ENCODE data around the gene DOK6.

DOK6 gene

GRCh38 chr18:69894467-69894866 is 493.8 kb downstream of the DOK6 start:
- H3K9me3 ChIP-seq (ENCODE audit: insufficient read depth, low read depth, low read length): no peaks in the 10 kb centered on the region
- WGBS (ENCODE audit: extremely low coverage, insufficient coverage, insufficient read length): no CpG with 5 or more reads among the region's 2 CpGs
- H3K9ac ChIP-seq (ENCODE audit: low read length): no peak overlapping the region
- no peak overlapping the region for H3K27ac ChIP-seq (ENCODE audit: low read depth, low read length)
- no peak overlapping the region for H3K18ac ChIP-seq (ENCODE audit: low read length)
- H3K23ac ChIP-seq (ENCODE audit: low read length): no peak overlapping the region
- H3K36me3 ChIP-seq (ENCODE audit: control insufficient read depth in 1 of 2, insufficient read depth in 2 of 2, low read length in 2 of 2): no peaks in the 10 kb centered on the region
- H3K4ac ChIP-seq (ENCODE audit: low read depth, low read length): no peak overlapping the region
- H3K4me1 ChIP-seq (ENCODE audit: control insufficient read depth in 1 of 2, insufficient read depth in 2 of 2, low read length in 2 of 2): no peaks in the 10 kb centered on the region
- no peaks in the 10 kb centered on the region for H3K79me2 ChIP-seq (ENCODE audit: control insufficient read depth, insufficient read depth, low read length, poor library complexity)
- no peak overlapping the region for H3K14ac ChIP-seq (ENCODE audit: low read length)
- no peak overlapping the region for H3K4me2 ChIP-seq (ENCODE audit: low read length)
- H4K12ac ChIP-seq (ENCODE audit: low read depth, low read length): no peak overlapping the region
- no peak overlapping the region for H4K91ac ChIP-seq (ENCODE audit: low read depth, low read length)
- H2BK12ac ChIP-seq (ENCODE audit: low read length): no peak overlapping the region
- no peak overlapping the region for H2BK120ac ChIP-seq (ENCODE audit: insufficient read depth, low read length, poor library complexity)
- H3K4me3 ChIP-seq (ENCODE audit: low read depth, low read length): no peak overlapping the region
- no peak overlapping the region for H2BK5ac ChIP-seq (ENCODE audit: low read depth, low read length, poor library complexity)
- no peak overlapping the region for H2AK5ac ChIP-seq (ENCODE audit: low read length)
- no peak overlapping the region for H4K8ac ChIP-seq (ENCODE audit: low read depth, low read length)
- no peaks in the 10 kb centered on the region for H3K79me1 ChIP-seq (ENCODE audit: low read length)
- H2AFZ ChIP-seq (ENCODE audit: insufficient read depth, low read length, poor library complexity): no peak overlapping the region
- DNase-seq: no peak
- no peaks in the 10 kb centered on the region for H3K27me3 ChIP-seq (ENCODE audit: insufficient read depth, low read length)

GRCh38 chr18:69895066-69896047 is 494.7 kb downstream of the DOK6 start:
- H3K14ac ChIP-seq (ENCODE audit: low read length): no peak overlapping the region
- H3K4ac ChIP-seq (ENCODE audit: low read depth, low read length): no peak overlapping the region
- no peak overlapping the region for H2BK12ac ChIP-seq (ENCODE audit: low read length)
- no peak overlapping the region for H4K91ac ChIP-seq (ENCODE audit: low read depth, low read length)
- H3K4me1 ChIP-seq (ENCODE audit: control insufficient read depth in 1 of 2, insufficient read depth in 2 of 2, low read length in 2 of 2): no peaks in the 10 kb centered on the region
- no peak overlapping the region for H4K12ac ChIP-seq (ENCODE audit: low read depth, low read length)
- no peak overlapping the region for H3K9ac ChIP-seq (ENCODE audit: low read length)
- no peak overlapping the region for H3K27ac ChIP-seq (ENCODE audit: low read depth, low read length)
- no peak overlapping the region for H4K8ac ChIP-seq (ENCODE audit: low read depth, low read length)
- H3K36me3 ChIP-seq (ENCODE audit: control insufficient read depth in 1 of 2, insufficient read depth in 2 of 2, low read length in 2 of 2): no peaks in the 10 kb centered on the region
- no peak overlapping the region for H3K4me3 ChIP-seq (ENCODE audit: low read depth, low read length)
- H2AFZ ChIP-seq (ENCODE audit: insufficient read depth, low read length, poor library complexity): no peak overlapping the region
- H3K79me1 ChIP-seq (ENCODE audit: low read length): no peaks in the 10 kb centered on the region
- no CpG with 5 or more reads among the region's 19 CpGs for WGBS (ENCODE audit: extremely low coverage, insufficient coverage, insufficient read length)
- H3K23ac ChIP-seq (ENCODE audit: low read length): no peak overlapping the region
- no peaks in the 10 kb centered on the region for H3K79me2 ChIP-seq (ENCODE audit: control insufficient read depth, insufficient read depth, low read length, poor library complexity)
- H2AK5ac ChIP-seq (ENCODE audit: low read length): no peak overlapping the region
- H2BK120ac ChIP-seq (ENCODE audit: insufficient read depth, low read length, poor library complexity): no peak overlapping the region
- no peak for DNase-seq
- no peak overlapping the region for H3K4me2 ChIP-seq (ENCODE audit: low read length)
- H2BK5ac ChIP-seq (ENCODE audit: low read depth, low read length, poor library complexity): no peak overlapping the region
- H3K9me3 ChIP-seq (ENCODE audit: insufficient read depth, low read depth, low read length): no peaks in the 10 kb centered on the region
- no peaks in the 10 kb centered on the region for H3K27me3 ChIP-seq (ENCODE audit: insufficient read depth, low read length)
- no peak overlapping the region for H3K18ac ChIP-seq (ENCODE audit: low read length)

- Histone ChIP-seq H3K9me3 (ENCODE audit: insufficient read depth, low read depth, low read length) (no peaks in the 10 kb centered on the region), H4K8ac (ENCODE audit: low read depth, low read length) (no peak overlapping the region), H2AFZ (ENCODE audit: insufficient read depth, low read length, poor library complexity) (no peak overlapping the region), H3K27me3 (ENCODE audit: insufficient read depth, low read length) (no peaks in the 10 kb centered on the region), H2BK5ac (ENCODE audit: low read depth, low read length, poor library complexity) (no peak overlapping the region), H3K79me1 (ENCODE audit: low read length) (no peaks in the 10 kb centered on the region), H4K12ac (ENCODE audit: low read depth, low read length) (no peak overlapping the region), H3K27ac (ENCODE audit: low read depth, low read length) (no peak overlapping the region), H3K36me3 (ENCODE audit: control insufficient read depth in 1 of 2, insufficient read depth in 2 of 2, low read length in 2 of 2) (no peaks in the 10 kb centered on the region), H2BK12ac (ENCODE audit: low read length) (no peak overlapping the region), H3K4me2 (ENCODE audit: low read length) (no peak overlapping the region), H3K4ac (ENCODE audit: low read depth, low read length) (no peak overlapping the region), H3K4me3 (ENCODE audit: low read depth, low read length) (no peak overlapping the region), H3K9ac (ENCODE audit: low read length) (no peak overlapping the region), H3K79me2 (ENCODE audit: control insufficient read depth, insufficient read depth, low read length, poor library complexity) (no peaks in the 10 kb centered on the region), H2BK120ac (ENCODE audit: insufficient read depth, low read length, poor library complexity) (no peak overlapping the region), H3K14ac (ENCODE audit: low read length) (no peak overlapping the region), H3K4me1 (ENCODE audit: control insufficient read depth in 1 of 2, insufficient read depth in 2 of 2, low read length in 2 of 2) (no peaks in the 10 kb centered on the region), H3K23ac (ENCODE audit: low read length) (no peak overlapping the region), H4K91ac (ENCODE audit: low read depth, low read length) (no peak overlapping the region), H2AK5ac (ENCODE audit: low read length) (no peak overlapping the region), H3K18ac (ENCODE audit: low read length) (no peak overlapping the region)
- no CpG with 5 or more reads among the region's 7 CpGs for WGBS (ENCODE audit: extremely low coverage, insufficient coverage, insufficient read length)
- DNase-seq: no peak
Measured at GRCh38 chr18:69897397-69898108, 496.9 kb downstream of the DOK6 start.

- Histone ChIP-seq H3K18ac (ENCODE audit: low read length) (no peak overlapping the region), H4K12ac (ENCODE audit: low read depth, low read length) (no peak overlapping the region), H2AFZ (ENCODE audit: insufficient read depth, low read length, poor library complexity) (no peak overlapping the region), H3K9me3 (ENCODE audit: insufficient read depth, low read depth, low read length) (no peaks in the 10 kb centered on the region), H2BK120ac (ENCODE audit: insufficient read depth, low read length, poor library complexity) (no peak overlapping the region), H3K79me2 (ENCODE audit: control insufficient read depth, insufficient read depth, low read length, poor library complexity) (no peaks in the 10 kb centered on the region), H3K27me3 (ENCODE audit: insufficient read depth, low read length) (no peaks in the 10 kb centered on the region), H3K4me1 (ENCODE audit: control insufficient read depth in 1 of 2, insufficient read depth in 2 of 2, low read length in 2 of 2) (no peaks in the 10 kb centered on the region), H3K14ac (ENCODE audit: low read length) (no peak overlapping the region), H3K36me3 (ENCODE audit: control insufficient read depth in 1 of 2, insufficient read depth in 2 of 2, low read length in 2 of 2) (no peaks in the 10 kb centered on the region), H2AK5ac (ENCODE audit: low read length) (no peak overlapping the region), H3K27ac (ENCODE audit: low read depth, low read length) (no peak overlapping the region), H3K9ac (ENCODE audit: low read length) (no peak overlapping the region), H3K4me2 (ENCODE audit: low read length) (no peak overlapping the region), H2BK12ac (ENCODE audit: low read length) (no peak overlapping the region), H3K79me1 (ENCODE audit: low read length) (no peaks in the 10 kb centered on the region), H4K8ac (ENCODE audit: low read depth, low read length) (no peak overlapping the region), H3K23ac (ENCODE audit: low read length) (no peak overlapping the region), H2BK5ac (ENCODE audit: low read depth, low read length, poor library complexity) (no peak overlapping the region), H3K4me3 (ENCODE audit: low read depth, low read length) (no peak overlapping the region), H4K91ac (ENCODE audit: low read depth, low read length) (no peak overlapping the region), H3K4ac (ENCODE audit: low read depth, low read length) (no peak overlapping the region)
- WGBS (ENCODE audit: extremely low coverage, insufficient coverage, insufficient read length): no CpG with 5 or more reads among the region's 11 CpGs
- no peak for DNase-seq
Measured at GRCh38 chr18:69898241-69898861, 497.7 kb downstream of the DOK6 start.
